Measurements from ENCODE around the gene DLG1. TPM values are rescaled to one million over a fixed set of nuclear protein-coding genes. Genes with fewer than 3 reads are reported as not detected.

Gene DLG1
- total RNA-seq, 2 donors from 2014 or later = 59.0 to 98.2 TPM

GRCh38 chr3:197169028-197169427 lies 129.4 kb downstream of the DLG1 start:
- WGBS = 93% methylated on average over 1 of the region's 1 CpG
- no peaks in the 10 kb centered on the region for H3K36me3 ChIP-seq
- no peak for DNase-seq (ENCODE audit: low spot score)
- intact Hi-C loops (cut with DNase I) = no loop called here
- no peak overlapping the region for H3K27ac ChIP-seq
- no peaks in the 10 kb centered on the region for H3K9me3 ChIP-seq
- H3K4me3 ChIP-seq = no peak overlapping the region
- TF ChIP-seq POLR2A (IDR thresholded peaks at IDR 0.05) (no peak), CTCF (IDR thresholded peaks at IDR 0.05) (no peak), POLR2AphosphoS5 (IDR thresholded peaks at IDR 0.05) (no peak)
- no peaks in the 10 kb centered on the region for H3K27me3 ChIP-seq (replicated peaks; ENCODE audit: insufficient read depth)
- no peaks in the 10 kb centered on the region for H3K4me1 ChIP-seq (replicated peaks)

- Histone ChIP-seq H3K4me3 (no peak overlapping the region), H3K9me3 (no peaks in the 10 kb centered on the region), H3K4me1 (replicated peaks) (no peaks in the 10 kb centered on the region), H3K27me3 (replicated peaks; ENCODE audit: insufficient read depth) (no peaks in the 10 kb centered on the region), H3K27ac (no peak overlapping the region), H3K36me3 (no peaks in the 10 kb centered on the region)
- TF ChIP-seq CTCF (IDR thresholded peaks at IDR 0.05) (no peak), POLR2A (IDR thresholded peaks at IDR 0.05) (no peak), POLR2AphosphoS5 (IDR thresholded peaks at IDR 0.05) (no peak)
- intact Hi-C loops (cut with DNase I) = no loop called here
- no peak for DNase-seq (ENCODE audit: low spot score)
- 75% methylated on average over 2 of the region's 2 CpGs for WGBS
These were observed 129.8 kb downstream of the DLG1 start for GRCh38 chr3:197168606-197169005.

GRCh38 chr3:197168063-197168462 lies 130.3 kb downstream of the DLG1 start:
- WGBS = 89% methylated on average over 4 of the region's 4 CpGs
- no peak overlapping the region for H3K4me3 ChIP-seq
- no peaks in the 10 kb centered on the region for H3K27me3 ChIP-seq (replicated peaks; ENCODE audit: insufficient read depth)
- no peaks in the 10 kb centered on the region for H3K4me1 ChIP-seq (replicated peaks)
- no peaks in the 10 kb centered on the region for H3K9me3 ChIP-seq
- no peak overlapping the region for H3K27ac ChIP-seq
- no peak for DNase-seq (ENCODE audit: low spot score)
- no peaks in the 10 kb centered on the region for H3K36me3 ChIP-seq
- intact Hi-C loops (cut with DNase I) = no loop called here
- no peak for TF ChIP-seq POLR2A (IDR thresholded peaks at IDR 0.05)

GRCh38 chr3:197167549-197167948 lies 130.9 kb downstream of the DLG1 start:
- H3K4me1 ChIP-seq (replicated peaks) = no peaks in the 10 kb centered on the region
- no peaks in the 10 kb centered on the region for H3K27me3 ChIP-seq (replicated peaks; ENCODE audit: insufficient read depth)
- no peak for DNase-seq (ENCODE audit: low spot score)
- no peaks in the 10 kb centered on the region for H3K9me3 ChIP-seq
- no peak for TF ChIP-seq POLR2A (IDR thresholded peaks at IDR 0.05)
- no peak overlapping the region for H3K4me3 ChIP-seq
- 89% methylated on average over 2 of the region's 2 CpGs for WGBS
- H3K36me3 ChIP-seq = no peaks in the 10 kb centered on the region
- H3K27ac ChIP-seq = no peak overlapping the region
- intact Hi-C loops (cut with DNase I) = no loop called here

GRCh38 chr3:197165890-197166289 lies 132.5 kb downstream of the DLG1 start:
- Histone ChIP-seq H3K36me3 (no peaks in the 10 kb centered on the region), H3K4me3 (no peak overlapping the region), H3K4me1 (replicated peaks) (no peaks in the 10 kb centered on the region), H3K27me3 (replicated peaks; ENCODE audit: insufficient read depth) (no peaks in the 10 kb centered on the region), H3K9me3 (no peaks in the 10 kb centered on the region), H3K27ac (no peak overlapping the region)
- TF ChIP-seq POLR2AphosphoS5 (IDR thresholded peaks at IDR 0.05) (no peak), POLR2A (IDR thresholded peaks at IDR 0.05) (no peak), CTCF (IDR thresholded peaks at IDR 0.05) (no peak)
- intact Hi-C loops (cut with DNase I) = no loop called here
- no peak for DNase-seq (ENCODE audit: low spot score)
- 92% methylated on average over 6 of the region's 6 CpGs for WGBS

- DNase-seq (ENCODE audit: low spot score) = no peak
- H3K9me3 ChIP-seq = no peaks in the 10 kb centered on the region
- WGBS = 96% methylated on average over 1 of the region's 1 CpG
- intact Hi-C loops (cut with DNase I) = no loop called here
- H3K27ac ChIP-seq = no peak overlapping the region
- no peaks in the 10 kb centered on the region for H3K36me3 ChIP-seq
- TF ChIP-seq POLR2AphosphoS5 (IDR thresholded peaks at IDR 0.05) (no peak), CTCF (IDR thresholded peaks at IDR 0.05) (no peak), POLR2A (IDR thresholded peaks at IDR 0.05) (no peak)
- H3K4me1 ChIP-seq (replicated peaks) = no peaks in the 10 kb centered on the region
- no peaks in the 10 kb centered on the region for H3K27me3 ChIP-seq (replicated peaks; ENCODE audit: insufficient read depth)
- H3K4me3 ChIP-seq = no peak overlapping the region
These were observed 143.4 kb downstream of the DLG1 start for GRCh38 chr3:197155046-197155445.
